HG02840 (cell line): ENCODE results near the gene ACSL5.
"Not testable (repeated sequence)": the region's sequence is repeated elsewhere in the genome, so short reads cannot be mapped to it uniquely, and the experiment has no call there.

Experiments
- ATAC-seq: cut with Tn5 transposase; IDR thresholded peaks from one replicate; pipeline ENCODE4 v1.9.1; 2021; ENCODE audit warnings: mild to moderate bottlenecking, moderate library complexity, moderate number of reproducible peaks; ENCODE audit not compliant: unreplicated experiment, low FRiP score

ACSL5 gene

DNA sequence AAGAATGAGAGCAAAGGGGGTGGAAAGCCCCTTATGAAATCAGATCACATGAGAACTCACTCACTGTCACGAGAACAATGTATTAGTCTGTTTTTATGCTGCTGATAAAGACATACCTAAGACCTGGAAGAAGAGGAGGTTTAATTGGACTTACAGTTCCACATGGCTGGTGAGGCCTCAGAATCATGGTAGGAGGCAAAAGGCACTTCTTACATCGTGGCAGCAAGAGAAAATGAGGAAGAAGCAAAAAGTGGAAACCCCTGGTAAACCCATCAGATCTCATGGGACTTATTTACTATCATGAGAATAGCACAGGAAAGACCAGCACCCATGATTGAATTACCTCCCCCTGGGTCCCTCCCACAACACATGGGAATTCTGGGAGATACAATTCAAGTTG, 32.9 kb downstream of the ACSL5 start:
- not testable (repeated sequence) for ATAC-seq

DNA sequence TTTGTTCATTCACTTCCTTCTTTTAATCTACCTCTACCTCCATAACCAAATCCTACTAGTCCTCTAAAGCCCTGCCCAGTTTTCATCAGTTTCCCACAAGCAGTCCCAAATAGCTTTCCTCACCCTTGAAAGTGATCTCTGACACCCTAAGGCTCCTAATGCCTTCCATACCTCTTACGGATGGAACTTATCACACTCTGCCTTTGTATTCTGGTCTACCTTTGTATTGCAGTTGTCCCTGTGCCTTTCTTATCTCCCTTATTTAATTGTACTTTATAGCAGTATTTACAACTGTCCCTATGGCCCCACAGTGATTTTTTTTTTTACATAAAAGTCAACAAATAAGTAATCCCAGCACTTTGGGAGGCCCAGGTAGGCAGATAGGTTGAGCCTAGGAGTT, 33.8 kb downstream of the ACSL5 start:
- no peak for ATAC-seq

DNA sequence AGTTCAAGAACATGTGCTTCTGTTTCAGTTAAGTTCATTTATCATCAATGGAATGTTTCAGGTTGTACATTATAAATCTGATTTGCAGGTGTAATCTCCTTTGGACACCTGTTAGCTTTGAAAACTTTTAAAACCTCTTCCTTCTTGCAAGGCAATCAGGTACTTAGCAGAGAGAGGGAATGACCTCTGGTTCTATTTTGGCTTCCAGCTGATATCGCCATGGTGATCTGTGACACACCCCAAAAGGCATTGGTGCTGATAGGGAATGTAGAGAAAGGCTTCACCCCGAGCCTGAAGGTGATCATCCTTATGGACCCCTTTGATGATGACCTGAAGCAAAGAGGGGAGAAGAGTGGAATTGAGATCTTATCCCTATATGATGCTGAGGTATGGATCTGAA, 35.4 kb downstream of the ACSL5 start:
- no peak for ATAC-seq

DNA sequence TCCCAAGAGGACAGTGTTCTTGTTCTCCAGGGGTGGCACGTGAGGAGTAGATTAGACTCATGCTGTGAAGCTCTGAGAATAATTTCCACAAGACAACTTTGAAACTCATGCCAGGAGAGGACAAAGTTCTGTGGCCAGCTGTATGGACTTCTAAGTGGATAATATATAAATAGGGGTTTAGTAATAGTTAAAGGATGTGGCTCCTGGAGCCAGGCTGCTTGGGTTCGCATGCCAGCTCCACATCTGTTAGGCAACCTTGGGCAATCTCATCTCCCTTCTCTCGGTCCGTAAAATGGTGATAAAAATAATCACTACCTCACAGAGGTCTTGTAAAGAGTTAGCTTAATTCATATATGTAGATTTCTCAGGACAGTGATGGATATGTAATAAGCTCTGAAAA, 35.8 kb downstream of the ACSL5 start:
- ATAC-seq, result no peak

DNA sequence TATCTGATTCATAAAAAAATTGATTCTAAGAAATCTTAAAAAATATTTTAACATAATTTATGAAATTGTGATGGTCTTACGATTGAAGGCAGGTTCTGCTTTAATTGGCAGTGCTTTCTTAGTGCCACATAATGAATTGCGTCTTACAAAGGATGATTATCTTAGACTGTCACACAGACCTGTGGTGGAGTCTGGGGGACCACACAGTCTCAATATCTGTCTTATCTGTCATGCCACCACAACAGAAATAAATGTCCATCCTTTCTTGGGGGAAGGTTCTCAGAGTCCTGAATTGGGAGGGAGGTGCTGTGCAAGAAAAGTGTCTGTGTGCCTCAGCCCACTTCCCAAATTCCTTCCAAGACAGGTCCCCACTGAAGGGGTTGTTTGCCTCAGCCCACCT, 38.8 kb downstream of the ACSL5 start:
- no peak for ATAC-seq

DNA sequence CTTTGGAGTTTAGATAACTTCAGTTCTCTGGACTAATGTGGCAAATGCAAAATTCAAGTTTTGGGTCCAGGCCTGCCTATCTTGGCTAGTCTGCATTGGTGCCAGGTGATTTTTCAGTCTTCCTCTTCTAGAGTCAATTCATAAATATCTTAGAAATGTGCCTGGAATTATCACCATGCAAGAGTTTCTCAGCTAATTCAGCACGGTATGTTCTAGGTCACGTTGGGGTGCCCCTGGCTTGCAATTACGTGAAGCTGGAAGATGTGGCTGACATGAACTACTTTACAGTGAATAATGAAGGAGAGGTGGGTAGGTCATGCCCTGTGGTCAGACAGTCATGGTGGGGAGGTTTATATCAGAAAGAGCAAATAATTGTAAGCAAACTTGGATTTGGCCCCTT, 47.8 kb downstream of the ACSL5 start:
- no peak for ATAC-seq

DNA sequence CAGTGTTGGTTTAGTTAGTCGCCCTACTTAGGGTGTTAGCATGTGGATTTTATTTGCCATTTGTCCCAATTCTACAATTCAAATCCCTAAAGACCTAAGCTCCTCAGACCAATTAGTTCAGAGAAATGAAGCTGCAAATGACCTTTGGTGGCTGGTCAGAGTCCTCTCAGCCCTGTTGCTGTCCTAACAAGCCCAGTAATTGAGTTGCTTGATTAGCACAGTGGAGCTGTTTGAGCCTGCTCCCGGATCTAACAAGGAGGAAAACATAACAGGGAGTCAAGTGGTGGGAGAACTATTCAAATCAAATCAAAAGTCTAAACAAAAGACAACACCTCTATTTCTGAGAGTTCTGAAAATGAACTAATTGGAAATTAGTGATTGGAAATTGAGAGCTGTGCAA, 50.7 kb downstream of the ACSL5 start:
- no peak for ATAC-seq

DNA sequence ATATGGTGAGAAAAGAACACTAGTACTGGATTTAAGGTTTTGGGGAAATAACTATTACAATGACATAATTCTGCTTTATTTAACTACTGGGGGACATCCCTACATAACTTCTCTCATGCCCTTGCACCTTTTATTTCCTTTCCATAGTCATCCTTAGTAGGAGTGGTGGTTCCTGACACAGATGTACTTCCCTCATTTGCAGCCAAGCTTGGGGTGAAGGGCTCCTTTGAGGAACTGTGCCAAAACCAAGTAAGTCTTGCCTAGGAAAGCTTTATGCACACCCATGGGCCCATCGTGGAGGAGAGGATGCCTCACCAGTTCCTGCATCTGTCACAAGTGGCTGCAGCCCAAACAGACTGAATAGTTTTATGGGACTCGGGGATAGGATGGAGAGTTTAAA, 52.2 kb downstream of the ACSL5 start:
- no peak for ATAC-seq

DNA sequence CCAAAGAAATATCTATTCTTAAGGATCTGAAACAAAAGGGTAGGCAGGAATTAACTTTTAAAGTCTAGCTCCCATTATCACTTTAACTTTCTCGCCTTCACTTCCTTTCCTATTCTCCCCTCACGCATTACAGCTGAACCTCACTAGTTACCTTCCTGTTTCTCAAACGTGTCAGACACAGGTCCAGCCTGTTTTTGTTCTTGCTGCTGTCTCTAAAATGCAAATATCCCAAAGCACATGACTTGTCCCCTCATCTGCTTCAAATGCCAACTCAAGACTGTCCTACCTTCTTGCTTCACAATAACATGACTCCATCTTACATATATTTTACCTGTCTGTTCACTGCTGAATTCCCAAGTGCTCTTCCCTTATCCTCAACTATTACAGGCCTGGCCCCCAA, 55.2 kb downstream of the ACSL5 start:
- ATAC-seq, result no peak

DNA sequence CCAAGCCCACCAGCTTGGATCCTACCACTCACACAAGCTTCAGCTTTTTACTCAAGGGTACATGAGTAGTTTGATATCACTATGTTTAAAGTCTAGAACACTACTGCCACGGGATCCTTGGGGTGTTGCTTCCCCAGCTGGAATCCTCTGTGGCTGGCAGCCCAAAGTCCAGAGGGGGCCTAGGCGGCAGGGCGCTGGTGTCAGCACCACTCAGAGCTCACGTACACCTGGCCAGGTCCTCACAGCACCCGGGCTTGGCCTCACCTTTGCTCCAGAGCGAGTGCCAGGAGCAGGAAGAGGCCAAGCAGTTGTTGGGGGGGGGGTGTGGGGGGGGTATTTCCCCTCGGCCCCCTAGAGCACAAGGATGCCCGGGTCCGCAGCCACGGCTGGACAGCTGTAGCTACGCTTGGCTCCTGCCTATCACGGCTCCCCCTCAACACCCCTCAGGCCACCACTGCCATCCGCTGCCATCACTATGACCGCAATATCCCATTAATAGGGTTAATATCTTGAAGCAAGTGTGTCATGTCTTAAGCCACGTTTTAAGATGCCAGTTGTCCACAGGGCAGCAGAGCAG, 55.8 kb downstream of the ACSL5 start:
- ATAC-seq, result no peak

DNA sequence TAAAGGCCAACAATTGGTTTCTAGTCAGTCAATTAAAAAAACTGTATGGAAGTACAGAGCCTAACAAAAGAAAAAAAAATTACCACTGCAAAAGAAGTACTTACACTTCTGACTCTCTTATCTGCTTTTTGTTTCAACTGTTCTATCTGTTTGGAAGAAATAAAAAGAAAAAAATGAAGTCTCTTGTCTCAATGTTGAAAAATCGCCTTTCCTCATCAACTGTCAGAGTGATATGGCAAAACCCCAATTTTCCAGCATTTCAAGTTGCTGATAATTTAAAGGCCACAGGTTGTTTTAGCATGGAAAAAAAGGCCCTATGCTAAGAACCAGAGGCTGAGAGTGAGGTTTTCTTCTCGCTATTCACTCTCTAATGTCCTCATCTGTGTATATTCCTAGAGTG, 59.2 kb downstream of the ACSL5 start:
- ATAC-seq, result no peak

DNA sequence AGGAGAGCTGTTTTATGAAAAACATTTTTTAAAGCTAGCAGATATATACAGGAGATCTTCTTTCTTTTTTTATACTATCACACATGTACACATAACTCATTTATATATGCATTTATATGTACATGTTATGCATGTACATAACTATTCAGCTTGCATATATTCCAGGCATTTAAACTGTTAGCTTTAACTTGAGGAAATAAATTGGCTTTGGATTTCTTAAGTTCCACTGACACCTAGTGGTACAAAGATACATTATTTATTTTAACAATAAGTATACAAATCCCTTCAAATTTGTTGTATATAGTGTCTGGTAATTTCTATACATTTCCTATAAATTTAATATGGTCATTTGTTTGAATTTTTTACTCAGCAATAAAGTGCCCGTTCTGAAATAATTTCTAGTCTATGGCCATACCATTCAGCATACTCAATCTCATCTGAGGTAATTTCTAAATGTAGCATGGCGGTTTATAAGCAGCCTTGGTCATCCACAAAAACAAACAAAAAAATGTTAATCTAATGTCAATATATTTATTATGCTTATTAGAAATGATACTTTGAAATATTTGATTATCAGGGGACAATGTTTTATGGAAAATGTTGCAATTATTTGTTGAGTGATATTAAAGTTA, 61.2 kb downstream of the ACSL5 start:
- no peak for ATAC-seq

DNA sequence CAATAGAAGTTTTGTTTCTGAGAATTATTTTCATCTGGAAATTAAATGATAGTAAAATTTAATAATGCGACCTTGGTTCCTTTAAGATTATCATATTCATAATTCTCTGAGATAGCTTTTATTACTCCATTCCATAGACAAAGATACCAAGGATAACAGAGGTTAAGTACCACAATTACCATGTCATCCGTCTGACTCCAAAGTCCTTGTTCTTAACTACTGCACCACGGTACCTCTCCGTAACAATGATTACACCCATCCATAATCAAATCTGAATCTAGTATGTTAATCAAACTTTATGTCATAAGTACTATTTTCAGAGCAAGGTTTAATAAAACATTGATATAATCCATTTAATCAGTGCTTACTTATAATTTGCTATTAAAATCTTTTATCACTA, 64.4 kb downstream of the ACSL5 start:
- ATAC-seq, result no peak

DNA sequence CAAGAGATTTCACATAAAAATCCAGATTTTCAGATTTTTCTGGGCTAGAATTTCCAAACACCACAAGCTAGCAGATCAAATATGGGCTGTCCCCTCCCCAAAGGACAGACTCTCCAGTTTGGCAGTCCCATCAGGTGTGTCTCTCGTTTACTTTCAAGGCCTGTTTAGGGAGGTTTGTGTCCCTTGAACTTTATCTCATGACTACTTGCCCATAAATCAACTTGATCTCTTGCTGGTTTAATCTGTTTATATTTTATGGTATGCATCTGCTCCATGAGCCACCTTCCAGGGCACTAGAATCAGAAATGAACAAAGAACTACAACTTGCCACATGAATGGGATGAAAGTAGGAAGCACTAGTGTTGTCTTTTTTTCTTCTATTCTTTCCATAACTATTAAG, 67.6 kb downstream of the ACSL5 start:
- no peak for ATAC-seq

DNA sequence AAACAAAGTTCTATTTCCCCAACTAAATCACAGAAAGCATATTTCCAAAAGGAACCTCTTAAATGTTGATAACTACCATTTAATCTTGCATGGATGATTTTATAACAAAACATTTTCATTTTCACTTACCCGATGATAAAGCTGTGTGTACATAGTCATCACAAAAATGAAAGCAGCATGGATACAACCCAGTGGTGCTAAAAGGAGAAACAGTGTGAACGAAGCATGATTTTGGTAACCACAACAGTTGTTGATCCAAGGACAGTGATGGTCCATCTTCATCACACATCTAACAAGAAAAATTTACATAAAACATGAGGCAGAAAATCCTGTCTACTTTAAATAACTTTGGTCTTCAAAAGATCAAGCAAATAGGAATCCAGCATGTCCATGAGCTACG, 68.1 kb downstream of the ACSL5 start:
- no peak for ATAC-seq

DNA sequence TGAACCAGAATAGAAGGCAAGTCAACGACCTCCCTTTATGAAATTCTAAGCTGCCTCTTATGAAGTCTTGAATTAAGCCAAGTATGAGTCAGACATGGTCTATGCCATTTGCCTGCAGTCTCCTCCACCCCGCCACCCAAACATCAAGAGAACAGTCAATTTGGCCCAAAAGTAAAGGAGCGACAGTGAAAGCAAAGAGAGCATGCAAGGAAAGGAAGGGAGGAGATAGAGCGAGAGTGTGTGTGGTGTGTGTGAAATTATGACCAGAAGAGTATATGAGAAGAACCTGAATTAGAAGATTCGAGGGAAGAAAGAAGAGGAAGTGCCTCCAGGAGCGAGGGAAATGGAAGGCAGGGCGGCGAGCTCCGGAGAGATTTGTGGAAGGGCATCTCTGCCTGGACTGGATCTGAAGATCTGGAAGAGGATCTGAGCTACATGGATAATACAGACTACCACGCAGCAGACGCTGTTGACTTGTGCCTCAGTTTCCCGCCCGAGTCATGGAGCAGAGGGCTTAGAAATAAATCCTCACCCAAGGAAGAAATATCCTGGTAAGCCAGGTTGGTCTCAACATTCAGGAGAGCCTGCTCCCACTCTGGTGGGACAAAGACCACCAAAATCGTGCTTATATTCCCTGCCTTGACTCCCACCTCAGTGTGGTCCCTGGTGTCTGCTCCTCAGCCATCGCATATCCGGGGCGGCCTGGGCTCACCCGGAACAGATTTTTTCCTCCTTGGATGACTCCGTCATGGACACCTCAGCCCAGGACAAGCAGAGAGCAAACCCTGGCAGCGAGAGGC, 72.3 kb downstream of the ACSL5 start:
- ATAC-seq, result peak; percentile 41

DNA sequence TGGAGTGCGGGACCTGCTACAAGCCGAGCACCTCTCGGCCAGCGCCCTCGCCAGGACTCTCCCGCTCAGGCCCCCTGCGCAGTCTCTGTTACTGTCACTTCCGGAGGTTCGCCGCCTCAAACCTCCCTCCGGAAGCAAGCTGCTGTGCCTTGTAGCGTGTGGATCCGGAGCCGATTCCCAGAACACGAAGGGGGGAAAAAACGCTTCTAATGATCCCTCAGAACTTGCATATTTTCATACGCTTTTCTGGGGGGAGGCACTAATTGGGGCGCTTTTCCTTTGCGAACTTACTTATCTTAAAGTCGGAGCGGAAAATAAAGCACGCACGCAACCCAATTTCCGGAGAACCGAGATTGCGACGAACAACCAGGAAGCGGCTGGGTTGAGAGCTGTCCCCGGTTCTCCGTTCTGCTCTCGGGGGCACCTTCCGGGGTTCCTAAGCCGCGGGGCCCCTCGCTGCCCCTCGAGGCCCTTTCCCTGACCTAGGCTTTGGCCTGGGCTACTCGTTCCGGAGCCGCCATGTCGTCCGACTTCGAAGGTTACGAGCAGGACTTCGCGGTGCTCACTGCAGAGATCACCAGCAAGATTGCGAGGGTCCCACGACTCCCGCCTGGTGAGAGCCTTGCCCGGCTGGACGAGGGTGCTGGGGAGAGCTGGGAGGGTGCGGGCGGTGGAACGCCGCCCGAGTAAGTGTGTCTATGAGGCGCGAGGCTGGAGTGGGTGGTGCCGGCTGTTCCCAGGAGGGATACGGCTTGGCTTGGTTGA, 73.1 kb downstream of the ACSL5 start, which contains the start of the genes VTI1A and ZDHHC6:
TSS of gene VTI1A (plus strand) at position 361 of the 765 bp plus-strand sequence. CDS start at position 520, 159 bp downstream.
TSS of gene ZDHHC6 (minus strand) at position 60 of the 765 bp plus-strand sequence. CDS start 1,478 bp downstream, outside the sequence.
- peak; percentile 85 for ATAC-seq

DNA sequence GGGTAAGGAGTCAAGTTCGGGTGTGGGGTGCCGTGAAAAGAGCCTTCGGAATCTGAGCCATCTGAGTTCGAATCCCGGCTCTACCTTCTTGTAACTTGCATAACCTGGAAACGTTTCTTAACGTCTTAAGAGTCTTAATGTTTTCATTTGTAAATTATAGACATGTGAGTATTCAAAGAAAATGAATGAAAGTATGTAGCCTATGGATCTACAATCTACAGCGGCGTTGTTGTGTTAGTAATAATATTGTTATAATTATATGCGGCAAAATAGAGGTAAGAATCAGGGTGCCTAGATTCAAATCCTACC, 73.7 kb downstream of the ACSL5 start:
- ATAC-seq, result no peak

DNA sequence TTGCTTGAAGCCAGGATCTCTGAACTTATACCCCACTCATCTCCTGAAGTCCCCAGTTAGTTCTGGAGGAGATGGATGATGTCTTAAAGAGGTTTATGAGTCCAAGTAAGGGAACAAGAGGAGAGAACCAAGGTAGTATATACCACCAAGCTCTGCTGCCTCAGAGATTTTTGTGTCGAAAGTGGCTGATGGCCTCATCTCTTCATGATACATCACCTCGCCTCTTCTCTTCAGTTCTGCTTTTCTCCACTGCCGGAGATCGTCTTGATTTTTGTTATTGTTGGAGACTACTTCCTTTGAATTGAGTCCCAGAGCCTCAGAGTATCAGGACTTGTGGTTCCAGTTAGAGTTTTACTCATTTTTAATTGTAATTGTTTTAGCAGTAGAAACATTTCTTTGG, 75.0 kb downstream of the ACSL5 start:
- no peak for ATAC-seq

DNA sequence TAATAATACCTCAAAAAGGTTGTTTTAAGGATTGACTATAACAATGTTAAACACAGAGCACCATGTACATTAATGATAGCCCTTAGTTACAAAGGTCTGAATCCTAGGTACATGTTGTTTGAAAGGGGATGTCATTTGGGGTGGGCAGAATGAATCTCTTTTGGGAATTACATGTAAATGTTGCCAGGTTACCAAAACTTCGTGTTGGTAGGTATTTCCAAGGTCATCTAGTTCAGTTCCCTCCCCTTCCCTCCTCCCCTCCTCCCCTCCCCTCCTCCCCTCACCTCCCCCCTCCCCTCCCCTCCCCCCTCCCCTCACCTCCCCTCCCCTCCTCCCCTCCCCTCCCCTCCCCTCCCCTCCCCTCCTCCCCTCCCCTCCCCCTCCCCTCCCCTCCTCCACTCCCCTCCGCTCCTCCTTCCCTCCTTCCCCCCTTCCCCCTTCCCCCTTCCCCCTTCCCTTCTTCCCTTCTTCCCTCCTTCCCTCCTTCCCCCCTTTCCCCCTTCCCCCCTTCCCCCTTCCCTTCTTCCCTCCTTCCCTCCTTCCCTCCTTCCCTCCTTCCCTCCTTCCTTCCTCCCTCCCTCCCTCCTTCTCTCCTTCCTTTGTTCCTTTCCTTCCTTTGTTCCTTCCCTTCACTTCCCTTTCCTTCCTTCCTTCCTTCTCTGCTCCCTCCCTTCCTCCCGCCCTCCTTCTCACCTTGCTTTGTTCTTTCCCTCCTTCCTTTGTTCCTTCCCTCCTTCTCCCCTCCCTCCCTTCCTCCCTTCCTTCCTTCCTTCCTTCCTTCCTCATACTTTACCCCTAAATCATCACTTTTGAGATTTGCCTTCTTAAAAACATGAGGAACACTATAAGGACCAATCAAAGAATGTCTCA, 81.2 kb downstream of the ACSL5 start:
- no peak for ATAC-seq
